ENCODE measurements around the gene RBM6.
A peak's percentile ranks its signal among the peaks of the same experiment; 100 is the strongest.
"Not testable (repeated sequence)": the region's sequence is repeated elsewhere in the genome, so short reads cannot be mapped to it uniquely, and the experiment has no call there.

The RBM6 gene

DNA sequence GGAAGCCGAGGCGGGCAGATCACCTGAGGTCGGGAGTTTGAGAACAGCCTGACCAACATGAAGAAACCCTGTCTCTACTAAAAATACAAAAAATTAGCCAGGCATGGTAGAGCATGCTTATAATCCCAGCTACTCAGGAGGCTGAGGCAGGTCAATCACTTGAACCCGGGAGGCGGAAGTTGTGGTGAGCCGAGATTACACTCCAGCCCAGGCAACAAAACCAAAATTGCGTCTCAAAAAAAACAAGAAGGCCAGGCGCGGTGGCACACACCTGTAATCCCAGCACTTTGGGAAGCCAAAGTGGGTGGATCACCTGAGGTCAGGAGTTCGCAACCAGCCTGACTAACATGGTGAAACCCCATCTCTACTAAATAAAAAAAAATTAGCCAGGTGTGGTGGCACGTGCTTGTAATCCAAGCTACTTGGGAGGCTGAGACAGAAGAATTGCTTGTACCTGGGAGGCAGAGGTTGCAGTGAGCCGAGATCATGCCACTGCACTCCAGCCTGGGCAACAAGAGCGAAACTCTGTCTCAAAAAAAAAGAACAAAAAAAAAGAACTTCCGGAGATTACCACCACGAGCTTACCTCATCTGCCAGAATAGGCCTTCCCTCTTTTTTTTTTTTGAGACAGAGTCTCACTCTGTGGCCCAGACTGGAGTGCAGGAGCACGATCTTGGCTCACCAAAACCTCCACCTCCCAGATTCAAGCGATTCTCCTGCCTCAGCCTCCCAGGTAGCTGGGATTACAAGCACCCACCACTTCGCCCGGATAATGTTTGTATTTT is 22.0 kb upstream of the RBM6 start:
- FAIRE-seq: not testable (repeated sequence)

DNA sequence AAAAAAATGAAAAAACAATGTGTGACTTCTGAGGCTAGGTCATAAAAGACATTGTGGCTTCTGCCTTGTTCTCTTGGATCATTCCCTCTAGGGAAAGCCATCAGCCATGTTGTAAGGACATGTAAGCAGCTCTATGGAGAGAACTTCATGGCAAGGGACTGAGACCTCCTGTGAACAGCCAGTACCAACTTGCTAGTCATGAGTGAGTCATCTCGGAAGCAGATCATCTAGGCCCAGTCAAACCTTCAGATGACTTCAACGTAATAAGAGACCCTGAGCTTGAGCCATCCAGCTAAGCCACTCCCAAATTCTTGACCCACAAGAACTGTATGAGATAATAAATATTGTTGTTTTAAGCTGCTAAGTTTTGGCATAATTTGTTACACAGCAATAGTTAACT is 15.3 kb upstream of the RBM6 start:
- no peak for FAIRE-seq

DNA sequence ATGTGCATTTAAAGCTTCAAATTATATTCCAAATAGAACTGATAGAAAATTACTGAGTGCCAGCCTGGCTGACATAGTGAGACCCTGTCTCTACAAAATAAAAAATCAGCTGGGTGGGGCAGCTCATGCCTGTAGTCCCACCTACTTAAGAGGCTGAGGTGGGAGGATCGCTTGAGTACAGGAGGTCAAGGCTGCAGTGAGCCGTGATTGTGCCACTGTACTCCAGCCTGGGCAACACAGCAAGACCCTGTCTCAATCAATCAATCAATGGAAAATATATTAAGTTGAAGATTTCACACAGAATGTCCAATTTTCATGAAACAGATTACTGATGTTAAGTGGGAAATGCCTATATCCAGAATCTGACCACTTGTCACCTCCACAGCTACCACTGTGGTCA is 14.5 kb upstream of the RBM6 start:
- no peak for FAIRE-seq

DNA sequence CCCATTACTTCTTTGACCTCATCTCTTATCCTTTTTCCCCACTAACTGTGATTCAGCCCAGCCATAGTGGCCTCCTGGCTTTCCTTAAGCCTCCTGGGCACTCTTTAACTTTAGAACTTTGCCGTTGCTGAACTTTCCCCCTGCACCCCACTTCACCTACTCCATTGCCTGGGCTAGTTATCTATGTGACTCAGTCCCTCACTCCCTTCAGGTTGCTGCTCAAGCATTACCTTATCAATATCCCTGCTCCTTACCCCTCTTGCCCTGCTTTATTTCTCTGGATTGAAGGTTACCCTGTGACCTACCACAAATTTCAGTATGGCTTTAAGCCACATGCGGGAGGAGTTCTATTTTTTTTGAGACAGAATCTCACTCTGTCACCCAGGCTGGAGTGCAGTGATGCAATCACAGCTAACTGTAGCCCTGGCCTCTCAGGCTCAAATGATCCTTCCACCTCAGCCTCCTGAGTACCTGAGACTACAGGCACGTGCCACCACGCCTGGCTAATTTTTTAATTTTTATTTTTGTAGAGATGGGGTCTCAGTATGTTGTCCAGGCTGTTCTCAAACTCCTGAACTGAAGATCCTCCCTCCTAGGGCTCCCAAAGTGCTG is 13.7 kb upstream of the RBM6 start:
- FAIRE-seq: no peak

DNA sequence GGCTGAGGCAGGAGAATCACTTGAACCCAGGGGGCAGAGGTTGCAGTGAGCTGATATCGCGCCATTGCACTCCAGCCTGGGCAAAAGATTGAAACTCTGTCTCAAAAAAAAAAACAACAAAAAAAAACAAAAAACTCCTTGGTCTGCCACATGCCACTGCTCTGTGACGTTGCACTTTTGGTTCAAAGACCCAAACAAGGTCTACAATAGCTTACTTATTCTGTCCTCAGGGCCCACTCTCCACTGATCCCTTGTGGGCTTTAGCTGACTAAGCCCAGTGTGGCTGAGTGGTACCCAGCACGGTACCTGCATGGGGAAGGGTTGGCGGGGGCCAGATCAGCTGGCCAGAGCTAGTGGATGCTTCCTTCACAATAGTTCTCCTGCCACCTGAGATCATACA is 12.2 kb upstream of the RBM6 start:
- FAIRE-seq: no peak

DNA sequence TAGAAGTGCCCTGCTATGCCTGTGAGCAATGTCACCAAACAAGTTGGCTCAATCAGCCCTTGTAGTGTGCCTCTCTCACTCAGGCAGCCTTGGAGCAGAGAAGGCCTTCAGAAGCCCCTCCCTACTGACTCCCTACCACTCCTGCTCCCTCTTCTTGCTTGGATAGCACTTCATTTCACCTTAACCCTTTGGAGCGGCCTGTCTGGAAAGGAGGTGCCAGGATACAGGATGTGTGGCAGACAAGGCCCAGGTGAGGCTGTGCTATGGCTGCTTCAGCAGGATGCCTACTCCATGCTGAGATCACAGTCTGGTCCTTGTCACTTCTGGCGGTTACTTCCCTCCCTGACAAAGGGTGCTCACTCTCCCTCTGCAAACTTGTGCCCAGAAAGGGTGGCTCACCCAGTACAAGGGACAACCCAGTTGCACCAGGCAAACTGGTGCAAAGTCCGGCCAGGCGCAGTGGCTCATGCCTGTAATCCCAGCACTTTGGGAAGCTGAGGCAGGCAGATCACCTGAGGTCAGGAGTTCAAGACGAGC is 11.4 kb upstream of the RBM6 start:
- no peak for FAIRE-seq

DNA sequence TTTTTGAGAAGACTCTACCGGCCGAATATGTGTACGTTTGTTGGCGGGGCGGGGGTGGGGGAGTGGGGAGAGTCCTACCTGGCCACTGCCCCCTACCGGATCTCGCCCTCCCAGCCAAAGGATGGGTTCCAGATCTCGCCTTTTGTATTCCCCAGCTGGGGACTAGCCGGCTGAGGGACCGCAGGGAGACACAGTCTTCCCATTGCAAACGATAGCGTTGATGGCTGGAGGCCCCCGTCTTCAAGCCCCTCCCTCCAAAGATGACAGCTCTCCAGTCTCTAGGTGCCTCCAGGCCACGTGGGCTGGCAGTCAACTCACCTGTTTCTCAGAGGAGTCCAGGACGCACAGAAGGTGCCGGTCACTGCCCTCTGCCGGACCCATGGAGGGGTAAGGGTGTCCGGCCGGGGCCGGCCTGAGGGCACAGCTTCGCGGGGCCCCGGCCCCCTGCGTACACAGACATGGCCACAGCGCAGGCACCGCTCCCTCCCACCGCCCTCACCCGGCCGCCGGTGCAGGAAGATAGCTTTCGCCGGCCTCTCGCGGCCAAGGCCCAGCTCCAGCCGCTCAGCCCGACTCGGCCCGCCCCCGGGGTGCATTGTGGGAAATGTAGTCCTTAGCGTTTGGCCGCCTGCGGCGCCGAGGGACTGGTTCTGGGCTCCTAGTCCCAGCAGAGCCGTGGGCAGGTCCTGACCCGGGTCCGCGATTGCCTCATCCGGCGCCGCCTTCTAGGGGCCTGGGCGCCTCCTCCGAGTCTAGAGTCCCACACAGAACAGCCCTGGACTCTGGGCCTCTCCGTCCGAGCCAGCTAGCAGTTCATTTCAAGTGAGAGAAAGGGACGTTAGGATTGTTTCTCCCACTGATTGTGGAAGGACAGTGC is 10.4 kb upstream of the RBM6 start, which contains the start of gene MON1A:
Gene MON1A (minus strand): TSS at position 521 of the 877 bp plus-strand sequence. CDS start 16,465 bp downstream, outside the sequence.
- FAIRE-seq: peak; percentile 89

DNA sequence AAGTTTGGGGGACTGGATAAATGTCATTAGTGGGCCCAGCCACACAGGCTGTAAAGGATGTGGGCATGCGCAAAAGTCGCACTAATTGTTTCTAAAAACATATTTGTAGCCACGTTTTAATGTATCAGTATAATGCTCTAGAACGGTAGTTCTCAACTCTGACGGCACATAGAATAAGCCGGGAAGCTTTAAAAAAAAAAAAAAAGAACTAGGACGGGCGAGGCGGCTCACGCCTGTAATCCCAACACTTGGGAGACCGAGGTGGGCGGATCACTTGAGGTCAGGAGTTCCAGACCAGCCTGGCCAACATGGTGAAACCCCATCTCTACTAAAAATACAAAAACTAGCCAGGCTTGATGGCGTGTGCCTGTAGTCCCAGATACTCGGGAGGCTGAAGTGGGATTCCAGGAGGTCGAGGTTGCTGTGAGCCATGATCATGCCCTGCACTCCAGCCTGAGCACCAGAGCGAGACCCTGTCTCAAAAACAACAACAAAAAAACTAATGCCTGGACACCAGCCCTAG is 9.7 kb upstream of the RBM6 start:
- FAIRE-seq: no peak

DNA sequence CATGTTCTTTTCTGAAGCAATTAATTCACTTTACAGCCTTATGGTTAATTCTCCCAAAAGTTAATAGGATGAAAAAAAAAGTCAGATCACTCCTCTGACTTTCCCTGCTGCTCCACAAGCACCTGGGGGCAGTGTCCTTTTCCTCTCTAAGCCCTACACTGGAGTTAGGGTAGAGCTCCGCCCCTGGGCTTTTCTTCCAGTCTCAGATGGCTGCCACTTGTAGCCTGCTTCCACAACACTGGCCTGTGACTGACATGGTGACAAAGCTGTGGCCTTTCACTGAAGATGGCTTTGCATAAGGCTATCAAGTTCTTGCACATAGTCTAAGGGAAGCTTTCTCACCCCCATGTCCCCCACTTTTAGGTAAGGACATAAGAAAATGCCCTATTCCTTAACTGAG is 9.0 kb upstream of the RBM6 start:
- peak; percentile 89 for FAIRE-seq

DNA sequence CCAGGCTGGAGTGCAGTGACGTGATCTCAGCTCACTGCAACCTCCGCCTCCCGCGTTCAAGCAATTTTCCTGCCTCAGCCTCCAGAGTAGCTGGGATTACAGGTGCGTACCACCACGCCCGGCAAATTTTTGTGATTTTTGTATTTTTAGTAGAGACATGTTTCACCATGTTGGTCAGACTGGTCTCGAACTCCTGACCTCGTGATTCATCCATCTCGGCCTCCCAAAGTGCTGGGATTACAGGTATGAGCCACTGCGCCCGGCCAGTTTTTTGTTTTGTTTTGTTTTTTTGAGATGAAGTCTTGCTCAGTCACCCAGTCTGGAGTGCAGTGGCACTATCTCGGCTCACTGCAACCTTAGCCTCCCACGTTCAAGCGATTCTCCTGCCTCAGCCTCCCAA is 7.7 kb upstream of the RBM6 start:
- not testable (repeated sequence) for FAIRE-seq

DNA sequence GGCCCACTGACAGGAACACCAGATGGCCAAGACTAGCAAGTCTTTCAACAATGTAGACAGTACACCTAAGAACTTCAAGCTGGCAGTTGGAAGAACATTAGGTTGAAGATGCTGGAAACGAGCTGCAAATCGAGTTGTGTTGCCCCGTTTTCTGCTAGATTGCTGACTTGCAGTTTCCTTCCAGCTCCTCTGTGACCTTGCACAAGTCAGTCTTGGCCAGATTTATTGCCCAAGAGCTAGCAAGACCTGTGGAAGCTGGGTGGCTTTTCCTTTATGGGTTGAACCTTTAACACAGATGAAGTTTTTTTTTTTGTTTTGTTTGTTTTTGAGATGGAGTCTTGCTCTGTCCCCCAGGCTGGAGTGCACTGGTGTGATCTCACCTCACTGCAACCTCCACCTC is 2.9 kb upstream of the RBM6 start:
- no peak for FAIRE-seq

DNA sequence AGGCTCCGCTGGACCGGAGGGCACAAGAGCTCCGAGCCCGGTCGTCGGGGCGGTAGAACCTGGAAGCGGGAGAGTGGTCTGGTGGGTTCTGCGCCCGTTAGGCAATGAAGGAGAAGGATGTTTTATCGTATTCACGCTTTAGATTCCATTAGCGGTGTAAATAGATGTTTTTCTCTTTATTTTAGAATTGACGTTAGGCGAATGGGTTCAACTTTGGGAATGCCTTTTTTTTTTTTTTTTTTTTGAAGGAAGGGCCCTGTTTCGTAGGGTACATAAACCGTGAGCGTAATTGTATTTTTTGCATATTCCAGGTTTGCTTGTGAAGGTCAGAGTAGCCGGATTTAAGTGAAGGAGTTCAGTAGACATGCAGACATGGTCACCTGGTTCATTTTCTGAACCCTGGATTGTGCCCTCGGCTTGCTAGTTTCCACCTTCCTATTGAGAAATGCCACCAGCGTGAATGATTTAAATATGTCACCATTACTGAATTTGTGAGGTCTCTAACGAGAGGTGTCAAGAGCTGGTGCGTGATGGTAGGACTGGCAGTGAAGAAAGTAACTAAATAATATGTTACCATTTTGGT is 808 bp downstream of the RBM6 start:
- FAIRE-seq: no peak

DNA sequence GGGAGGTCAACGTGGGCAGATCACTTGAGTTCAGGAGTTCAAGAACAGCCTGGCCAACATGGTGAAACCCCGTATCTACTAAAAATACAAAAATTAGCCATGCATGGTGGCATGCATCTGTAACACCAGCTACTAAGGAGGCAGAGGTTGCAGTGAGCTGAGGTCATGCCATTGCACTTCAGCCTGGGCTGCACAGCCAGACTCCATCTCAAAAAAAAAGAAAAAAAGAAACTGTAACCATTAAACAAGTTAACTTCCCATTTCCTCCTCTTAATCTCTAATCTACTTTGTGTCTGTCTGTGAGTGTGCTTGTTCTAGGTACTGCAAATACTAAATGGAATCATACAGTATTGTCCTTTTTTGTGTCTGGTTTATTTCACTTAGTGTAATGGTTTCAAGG is 2.7 kb downstream of the RBM6 start:
- no peak for FAIRE-seq

DNA sequence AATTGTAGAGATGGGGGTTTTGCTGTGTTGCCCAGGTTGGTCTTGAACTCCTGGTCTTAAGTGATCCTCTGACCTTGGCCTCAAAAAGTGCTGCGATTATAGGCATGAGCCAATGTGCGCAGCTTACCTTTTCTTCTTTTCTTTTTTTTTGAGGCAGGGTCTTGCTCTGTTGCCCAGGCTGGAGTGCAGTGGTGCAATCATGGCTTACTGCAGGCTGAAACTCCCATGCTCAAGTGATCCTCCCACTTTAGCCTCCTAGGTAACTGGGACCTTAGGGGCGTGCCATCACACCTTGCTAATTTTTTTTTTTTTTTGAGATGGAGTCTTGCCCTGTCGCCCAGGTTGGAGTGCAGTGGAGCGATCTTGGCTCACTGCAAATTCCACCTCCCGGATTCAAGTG is 13.0 kb downstream of the RBM6 start:
- FAIRE-seq: no peak

DNA sequence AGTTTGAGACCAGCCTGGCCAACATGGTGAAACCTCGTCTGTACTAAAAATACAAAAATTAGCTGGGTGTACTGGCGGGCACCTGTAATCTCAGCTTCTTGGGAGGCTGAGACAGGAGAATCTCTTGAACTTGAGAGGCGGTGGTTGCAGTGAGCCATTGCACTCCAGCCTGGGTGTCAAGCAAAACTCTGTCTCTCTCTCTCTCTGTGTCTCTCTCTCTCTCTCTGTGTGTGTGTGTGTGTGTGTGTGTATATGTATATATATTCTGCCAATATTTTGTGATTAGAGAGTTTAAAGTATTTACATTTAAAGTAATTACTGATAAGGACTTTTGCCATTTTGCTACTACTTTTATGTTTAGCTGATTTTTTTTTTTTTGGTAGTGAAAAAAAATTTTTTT is 15.7 kb downstream of the RBM6 start:
- no peak for FAIRE-seq

DNA sequence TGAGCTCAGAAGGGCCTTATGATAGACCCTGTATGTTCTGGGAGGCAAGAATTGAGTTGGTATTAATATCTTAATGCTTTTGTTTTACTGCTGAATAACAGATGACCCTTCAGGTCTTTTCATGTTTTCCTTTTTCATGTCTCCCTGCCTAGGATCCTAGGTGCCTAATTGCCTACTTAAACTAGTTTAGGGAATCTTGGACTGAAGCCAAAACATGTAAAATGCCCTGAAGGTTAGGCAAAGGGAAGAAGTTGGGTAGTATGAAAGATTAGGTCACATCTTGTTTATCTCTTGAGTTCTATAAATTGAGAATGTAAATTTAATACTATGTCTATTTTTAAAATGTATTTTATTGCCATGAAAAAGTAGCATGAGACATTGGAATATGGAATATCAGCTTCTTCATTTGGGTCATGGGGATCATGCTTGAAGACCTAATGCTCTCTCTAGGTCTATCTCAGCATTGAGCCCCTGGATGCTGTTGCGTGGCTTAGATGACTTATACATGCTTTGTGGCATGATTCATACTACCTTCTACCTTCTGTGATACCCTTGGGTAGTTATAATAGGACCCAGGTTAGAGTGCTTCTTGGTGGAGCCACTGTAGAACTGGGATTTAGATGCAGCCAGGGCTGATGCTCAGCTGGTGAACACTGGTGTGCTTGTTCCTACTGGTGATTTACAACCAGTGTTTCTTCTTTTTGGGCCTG is 26.4 kb downstream of the RBM6 start:
- peak; percentile 19 for FAIRE-seq

DNA sequence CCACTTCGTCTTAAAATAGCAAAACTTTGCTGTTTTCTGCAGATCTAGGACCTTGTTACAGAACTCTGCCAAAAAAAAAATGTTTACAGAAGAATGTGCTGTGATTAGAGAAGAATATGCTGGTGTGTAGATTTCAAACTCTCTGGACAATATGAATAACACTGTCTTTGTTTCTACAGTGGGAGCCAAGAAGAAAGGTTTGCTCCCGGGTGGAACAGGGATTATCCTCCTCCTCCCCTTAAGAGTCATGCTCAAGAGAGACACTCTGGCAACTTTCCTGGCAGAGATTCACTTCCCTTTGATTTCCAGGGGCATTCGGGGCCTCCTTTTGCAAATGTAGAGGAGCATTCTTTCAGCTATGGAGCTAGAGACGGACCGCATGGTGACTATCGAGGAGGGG is 27.3 kb downstream of the RBM6 start:
- no peak for FAIRE-seq

DNA sequence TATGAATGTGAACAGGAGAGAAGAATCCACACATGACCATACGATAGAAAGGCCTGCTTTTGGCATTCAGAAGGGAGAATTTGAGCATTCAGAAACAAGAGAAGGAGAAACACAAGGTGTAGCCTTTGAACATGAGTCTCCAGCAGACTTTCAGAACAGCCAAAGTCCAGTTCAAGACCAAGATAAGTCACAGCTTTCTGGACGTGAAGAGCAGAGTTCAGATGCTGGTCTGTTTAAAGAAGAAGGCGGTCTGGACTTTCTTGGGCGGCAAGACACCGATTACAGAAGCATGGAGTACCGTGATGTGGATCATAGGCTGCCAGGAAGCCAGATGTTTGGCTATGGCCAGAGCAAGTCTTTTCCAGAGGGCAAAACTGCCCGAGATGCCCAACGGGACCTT is 28.4 kb downstream of the RBM6 start:
- no peak for FAIRE-seq

DNA sequence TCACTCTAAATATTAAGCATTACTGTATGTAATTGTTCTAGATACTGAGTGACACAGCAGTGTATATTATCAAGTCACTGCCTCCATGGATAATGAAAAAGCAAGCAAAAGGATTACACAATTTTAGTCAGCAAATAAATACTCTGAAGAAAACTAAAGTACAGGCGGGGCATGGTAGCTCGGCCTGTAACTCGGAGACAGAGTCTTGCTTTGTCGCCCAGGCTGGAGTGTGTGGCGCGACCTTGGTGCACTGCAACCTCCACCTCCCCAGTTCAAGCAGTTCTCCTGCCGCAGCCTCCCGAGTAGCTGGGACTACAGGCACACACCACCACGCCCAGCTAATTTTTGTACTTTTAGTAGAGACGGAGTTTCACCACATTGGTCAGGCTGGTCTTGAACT is 32.7 kb downstream of the RBM6 start:
- no peak for FAIRE-seq

DNA sequence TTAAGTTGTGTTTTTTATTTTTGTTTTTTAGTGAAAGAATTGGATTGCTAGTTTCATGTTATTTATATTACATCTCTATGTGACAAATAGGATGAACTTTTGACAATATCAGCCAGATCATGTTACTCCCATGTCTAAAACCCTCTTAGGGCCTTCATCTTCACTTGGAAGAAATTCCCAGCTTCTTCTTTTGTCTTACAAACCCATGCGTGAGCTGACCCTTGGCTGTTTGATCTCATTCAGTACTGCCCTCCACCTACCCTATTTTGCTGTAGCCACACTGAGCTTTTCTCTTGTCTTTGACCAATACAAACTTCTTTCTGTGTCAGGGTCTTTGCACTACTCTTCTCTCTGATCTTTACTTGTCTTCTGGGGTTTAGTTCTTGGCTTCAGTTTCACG is 37.0 kb downstream of the RBM6 start:
- no peak for FAIRE-seq

DNA sequence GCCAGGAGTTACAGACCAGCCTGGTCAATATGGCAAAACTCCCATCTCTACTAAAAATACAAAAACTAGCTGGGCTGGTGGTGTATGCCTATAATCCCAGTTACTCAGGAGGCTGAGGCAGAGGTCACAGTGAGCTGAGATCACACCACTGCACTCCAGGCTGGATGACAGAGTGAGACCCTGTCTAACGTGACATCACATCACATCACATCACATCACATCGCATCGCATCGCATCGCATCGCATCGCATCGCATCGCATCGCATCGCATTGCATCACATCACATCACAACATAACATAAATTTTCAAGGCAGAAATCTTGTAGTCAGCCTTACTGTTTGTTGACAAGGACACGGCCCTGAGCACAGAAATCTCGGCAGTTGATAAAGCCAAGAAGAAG is 44.4 kb downstream of the RBM6 start:
- FAIRE-seq: no peak

DNA sequence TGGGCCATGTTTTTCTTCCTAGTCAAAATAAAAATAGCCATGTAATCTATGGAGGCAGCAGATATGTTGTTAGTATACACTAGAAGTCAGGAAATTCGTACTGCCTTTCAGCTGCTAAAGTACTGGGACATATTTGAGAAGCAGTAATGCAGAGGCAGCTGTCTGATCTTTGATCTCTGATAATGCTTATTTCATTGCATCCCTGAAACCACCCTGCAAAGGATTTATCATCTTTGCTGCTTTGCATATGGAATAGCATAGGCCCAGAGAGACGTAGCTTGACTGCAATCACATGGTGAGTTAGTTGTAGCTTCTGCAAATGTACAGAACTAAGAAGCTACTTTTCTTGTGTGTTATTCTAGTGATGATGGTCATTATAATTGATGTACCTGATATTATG is 52.4 kb downstream of the RBM6 start:
- no peak for FAIRE-seq
